ENCODE measurements around the gene EYS. TPM values are rescaled to one million over a fixed set of nuclear protein-coding genes. Genes with fewer than 3 reads are reported as not detected.

Gene EYS
- total and polyA plus RNA-seq, 4 donors = 0.08 to 0.63 (median 0.36) TPM

DNA sequence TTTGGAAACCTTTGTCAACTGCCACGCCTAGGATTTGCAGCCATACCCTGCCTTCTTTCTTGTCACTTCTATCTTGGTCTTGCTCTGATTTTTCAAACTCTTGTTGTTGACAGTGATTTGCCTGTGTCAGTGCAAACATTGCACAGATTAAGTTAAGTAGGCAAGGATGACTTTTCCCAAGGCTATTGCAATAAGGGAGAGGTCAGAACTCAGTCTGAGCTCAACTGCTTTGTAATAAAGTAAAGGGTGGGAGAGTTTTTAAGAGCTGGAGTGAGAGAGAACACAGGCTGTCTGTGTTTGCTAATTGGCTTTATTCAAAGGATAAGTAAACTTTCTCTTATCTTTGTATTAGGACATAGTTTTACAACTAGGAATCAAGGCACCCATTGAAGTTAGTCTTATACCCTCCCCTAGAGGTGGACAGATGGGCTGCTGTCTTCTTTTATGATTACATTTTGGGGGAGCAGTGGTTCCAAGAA is 1622.8 kb downstream of the EYS start:
- TF ChIP-seq, protein P1, sequence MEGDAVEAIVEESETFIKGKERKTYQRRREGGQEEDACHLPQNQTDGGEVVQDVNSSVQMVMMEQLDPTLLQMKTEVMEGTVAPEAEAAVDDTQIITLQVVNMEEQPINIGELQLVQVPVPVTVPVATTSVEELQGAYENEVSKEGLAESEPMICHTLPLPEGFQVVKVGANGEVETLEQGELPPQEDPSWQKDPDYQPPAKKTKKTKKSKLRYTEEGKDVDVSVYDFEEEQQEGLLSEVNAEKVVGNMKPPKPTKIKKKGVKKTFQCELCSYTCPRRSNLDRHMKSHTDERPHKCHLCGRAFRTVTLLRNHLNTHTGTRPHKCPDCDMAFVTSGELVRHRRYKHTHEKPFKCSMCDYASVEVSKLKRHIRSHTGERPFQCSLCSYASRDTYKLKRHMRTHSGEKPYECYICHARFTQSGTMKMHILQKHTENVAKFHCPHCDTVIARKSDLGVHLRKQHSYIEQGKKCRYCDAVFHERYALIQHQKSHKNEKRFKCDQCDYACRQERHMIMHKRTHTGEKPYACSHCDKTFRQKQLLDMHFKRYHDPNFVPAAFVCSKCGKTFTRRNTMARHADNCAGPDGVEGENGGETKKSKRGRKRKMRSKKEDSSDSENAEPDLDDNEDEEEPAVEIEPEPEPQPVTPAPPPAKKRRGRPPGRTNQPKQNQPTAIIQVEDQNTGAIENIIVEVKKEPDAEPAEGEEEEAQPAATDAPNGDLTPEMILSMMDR (IDR thresholded peaks at IDR 0.05; ENCODE audit: low read depth, low read length, missing input control) = no peak
- Histone ChIP-seq H3K4me1 (ENCODE audit: control insufficient read depth in 4 of 4, insufficient read depth in 4 of 4, low read length in 3 of 4) (no peaks in the 10 kb centered on the region), H3K9ac (ENCODE audit: low read depth in 1 of 2, low read length in 2 of 2) (no peak overlapping the region), H3K9me3 (ENCODE audit: control insufficient read depth in 4 of 4, low read length in 3 of 4) (no peaks in the 10 kb centered on the region), H3K27me3 (ENCODE audit: control insufficient read depth in 4 of 4, insufficient read depth in 4 of 4, low read length in 3 of 4) (no peaks in the 10 kb centered on the region), H3K27ac (ENCODE audit: low read depth in 1 of 2, low read length in 2 of 2) (no peak overlapping the region), H3K4me3 (ENCODE audit: low read depth in 1 of 3, low read length in 3 of 3) (no peak overlapping the region), H3K36me3 (ENCODE audit: control insufficient read depth in 4 of 4, insufficient read depth in 3 of 4, low read depth in 1 of 4, low read length in 3 of 4) (no peaks in the 10 kb centered on the region)
- 55% methylated on average over 1 of the region's 1 CpG for WGBS
- DNase-seq (ENCODE audit: low spot score) = no peak

DNA sequence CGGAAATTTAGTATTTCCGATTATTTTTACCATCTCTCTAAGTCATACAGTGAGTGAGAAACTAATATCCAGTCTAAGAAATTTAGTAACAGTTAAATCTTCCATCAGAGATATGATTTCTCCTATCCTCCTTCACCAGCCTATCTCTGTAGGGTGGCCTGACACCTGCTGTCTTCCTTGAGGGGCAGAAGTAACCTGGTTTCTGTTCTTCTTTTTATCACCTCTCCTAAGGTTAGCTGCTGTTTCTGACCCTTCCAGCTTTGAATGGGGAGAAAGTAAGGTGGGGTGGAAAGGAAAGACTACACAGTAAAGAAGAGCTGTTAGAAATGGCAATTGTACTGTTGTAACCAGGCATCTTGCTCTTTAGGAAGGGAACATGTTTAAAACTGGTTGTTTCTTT is 1623.8 kb downstream of the EYS start:
- TF ChIP-seq, protein P1 (IDR thresholded peaks at IDR 0.05; ENCODE audit: low read depth, low read length, missing input control) = no peak
- no peak for TF ChIP-seq YY1 (IDR thresholded peaks at IDR 0.05)
- no peak for TF ChIP-seq JUND (IDR thresholded peaks at IDR 0.05)
- no peak for TF ChIP-seq RAD21 (IDR thresholded peaks at IDR 0.05)
- TF ChIP-seq HNF4G (IDR thresholded peaks at IDR 0.05) = no peak
- TF ChIP-seq, protein P2, sequence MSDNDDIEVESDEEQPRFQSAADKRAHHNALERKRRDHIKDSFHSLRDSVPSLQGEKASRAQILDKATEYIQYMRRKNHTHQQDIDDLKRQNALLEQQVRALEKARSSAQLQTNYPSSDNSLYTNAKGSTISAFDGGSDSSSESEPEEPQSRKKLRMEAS (IDR thresholded peaks at IDR 0.05) = no peak
- TF ChIP-seq, protein P3, sequence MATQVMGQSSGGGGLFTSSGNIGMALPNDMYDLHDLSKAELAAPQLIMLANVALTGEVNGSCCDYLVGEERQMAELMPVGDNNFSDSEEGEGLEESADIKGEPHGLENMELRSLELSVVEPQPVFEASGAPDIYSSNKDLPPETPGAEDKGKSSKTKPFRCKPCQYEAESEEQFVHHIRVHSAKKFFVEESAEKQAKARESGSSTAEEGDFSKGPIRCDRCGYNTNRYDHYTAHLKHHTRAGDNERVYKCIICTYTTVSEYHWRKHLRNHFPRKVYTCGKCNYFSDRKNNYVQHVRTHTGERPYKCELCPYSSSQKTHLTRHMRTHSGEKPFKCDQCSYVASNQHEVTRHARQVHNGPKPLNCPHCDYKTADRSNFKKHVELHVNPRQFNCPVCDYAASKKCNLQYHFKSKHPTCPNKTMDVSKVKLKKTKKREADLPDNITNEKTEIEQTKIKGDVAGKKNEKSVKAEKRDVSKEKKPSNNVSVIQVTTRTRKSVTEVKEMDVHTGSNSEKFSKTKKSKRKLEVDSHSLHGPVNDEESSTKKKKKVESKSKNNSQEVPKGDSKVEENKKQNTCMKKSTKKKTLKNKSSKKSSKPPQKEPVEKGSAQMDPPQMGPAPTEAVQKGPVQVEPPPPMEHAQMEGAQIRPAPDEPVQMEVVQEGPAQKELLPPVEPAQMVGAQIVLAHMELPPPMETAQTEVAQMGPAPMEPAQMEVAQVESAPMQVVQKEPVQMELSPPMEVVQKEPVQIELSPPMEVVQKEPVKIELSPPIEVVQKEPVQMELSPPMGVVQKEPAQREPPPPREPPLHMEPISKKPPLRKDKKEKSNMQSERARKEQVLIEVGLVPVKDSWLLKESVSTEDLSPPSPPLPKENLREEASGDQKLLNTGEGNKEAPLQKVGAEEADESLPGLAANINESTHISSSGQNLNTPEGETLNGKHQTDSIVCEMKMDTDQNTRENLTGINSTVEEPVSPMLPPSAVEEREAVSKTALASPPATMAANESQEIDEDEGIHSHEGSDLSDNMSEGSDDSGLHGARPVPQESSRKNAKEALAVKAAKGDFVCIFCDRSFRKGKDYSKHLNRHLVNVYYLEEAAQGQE (IDR thresholded peaks at IDR 0.05) = no peak
- no peak for TF ChIP-seq FOXA2 (IDR thresholded peaks at IDR 0.05)
- no peak for TF ChIP-seq GABPA (IDR thresholded peaks at IDR 0.05 in 1 of 2, conservative IDR thresholded peaks at IDR 0.05 in 1 of 2)
- no peak for TF ChIP-seq FOXA1 (IDR thresholded peaks at IDR 0.05)
- TF ChIP-seq, protein P4, sequence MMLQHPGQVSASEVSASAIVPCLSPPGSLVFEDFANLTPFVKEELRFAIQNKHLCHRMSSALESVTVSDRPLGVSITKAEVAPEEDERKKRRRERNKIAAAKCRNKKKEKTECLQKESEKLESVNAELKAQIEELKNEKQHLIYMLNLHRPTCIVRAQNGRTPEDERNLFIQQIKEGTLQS (IDR thresholded peaks at IDR 0.05) = no peak
- no peak for TF ChIP-seq EGR1 (IDR thresholded peaks at IDR 0.05; ENCODE audit: low read depth in 2 of 2)
- no peak for TF ChIP-seq NR2F2 (IDR thresholded peaks at IDR 0.05)
- no peak for TF ChIP-seq RXRA (IDR thresholded peaks at IDR 0.05)
- no peak for TF ChIP-seq SP1 (IDR thresholded peaks at IDR 0.05)
- Histone ChIP-seq H3K9me3 (ENCODE audit: control insufficient read depth in 4 of 4, low read length in 3 of 4) (no peaks in the 10 kb centered on the region), H3K4me1 (ENCODE audit: control insufficient read depth in 4 of 4, insufficient read depth in 4 of 4, low read length in 3 of 4) (no peaks in the 10 kb centered on the region), H3K27me3 (ENCODE audit: control insufficient read depth in 4 of 4, insufficient read depth in 4 of 4, low read length in 3 of 4) (no peaks in the 10 kb centered on the region), H3K4me3 (ENCODE audit: low read depth in 1 of 3, low read length in 3 of 3) (no peak overlapping the region), H3K27ac (ENCODE audit: low read depth in 1 of 2, low read length in 2 of 2) (no peak overlapping the region), H3K9ac (ENCODE audit: low read depth in 1 of 2, low read length in 2 of 2) (no peak overlapping the region), H3K36me3 (ENCODE audit: control insufficient read depth in 4 of 4, insufficient read depth in 3 of 4, low read depth in 1 of 4, low read length in 3 of 4) (no peaks in the 10 kb centered on the region)
- WGBS = 85% methylated on average over 2 of the region's 2 CpGs
- DNase-seq (ENCODE audit: low spot score) = no peak
